Glomerular visceral epithelial cell (primary cell): Measurements from ENCODE around the gene C1QTNF12.

Source experiments
- DNase-seq: peaks from one replicate; pipeline ENCODE4 v3.0.0-alpha.2; 2016; ENCODE audit errors: extremely low spot score

C1QTNF12 gene

GRCh38 chr1:1240822-1241587 is 5.5 kb downstream of the C1QTNF12 start:
- no peak for DNase-seq

DNA sequence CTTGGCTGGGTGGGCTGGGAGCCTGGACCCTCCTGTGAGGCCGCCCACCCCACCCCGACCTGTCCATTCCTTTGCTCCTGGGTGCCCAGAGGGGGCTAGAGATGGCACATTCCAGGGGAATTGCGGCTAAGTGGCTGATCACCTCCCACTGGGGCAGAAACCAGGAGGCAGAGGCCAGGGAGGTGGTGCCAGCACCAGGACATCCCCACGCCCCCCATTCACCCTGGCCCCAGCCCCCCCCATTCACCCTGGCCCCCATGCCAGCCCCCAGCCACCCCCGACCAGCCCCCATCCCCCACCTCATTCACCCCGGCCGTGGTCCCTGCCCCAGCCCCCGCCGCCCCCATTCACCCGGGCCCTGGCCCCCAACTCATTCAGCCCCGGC is 6.2 kb downstream of the C1QTNF12 start:
- no peak for DNase-seq

GRCh38 chr1:1239614-1240347 is 6.7 kb downstream of the C1QTNF12 start:
- no peak for DNase-seq

GRCh38 chr1:1239227-1239613 is 7.3 kb downstream of the C1QTNF12 start:
- no peak for DNase-seq

GRCh38 chr1:1238702-1239178 is 7.8 kb downstream of the C1QTNF12 start:
- DNase-seq, result no peak

DNA sequence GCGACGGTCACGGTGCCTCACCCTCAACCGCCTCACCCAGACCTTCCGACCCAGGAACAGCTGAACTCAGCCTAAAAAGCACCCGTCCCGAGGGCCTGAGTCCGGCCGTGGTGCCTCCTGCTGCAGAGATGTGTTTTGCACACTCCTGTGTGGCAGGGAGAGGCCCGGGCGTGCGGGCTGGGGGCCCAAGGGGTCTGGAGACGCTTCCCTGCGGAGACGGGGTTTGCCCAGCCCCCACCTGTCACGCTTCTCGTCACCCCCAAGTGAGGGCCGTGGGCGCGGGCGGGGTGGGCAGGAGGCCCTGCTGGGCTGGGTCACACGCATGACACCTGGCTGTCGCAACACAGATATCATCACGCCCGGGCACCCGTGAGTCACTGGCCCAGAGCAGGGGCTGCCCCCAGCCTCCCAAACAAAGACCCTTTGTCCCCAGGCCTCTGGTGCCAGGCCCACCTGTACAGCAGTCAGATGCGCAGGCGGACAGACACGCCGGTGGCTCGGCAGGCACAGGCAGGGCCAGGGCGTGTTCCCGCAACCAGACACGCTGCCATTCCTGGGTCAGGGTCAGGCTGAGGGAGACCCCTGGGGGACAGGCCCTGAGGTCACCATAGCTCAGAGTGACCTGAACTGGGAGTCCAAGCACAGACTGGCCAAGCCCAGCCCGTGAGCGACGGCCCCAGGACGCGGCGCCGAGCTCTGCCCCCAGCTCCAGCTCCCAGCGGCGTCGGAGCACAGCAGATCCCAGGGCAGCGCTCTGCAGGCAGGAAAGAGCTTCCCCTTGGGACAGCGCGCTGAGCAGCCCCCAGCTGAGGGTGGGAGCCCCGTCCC is 8.4 kb downstream of the C1QTNF12 start:
- DNase-seq, result no peak

GRCh38 chr1:1236945-1237873 is 9.3 kb downstream of the C1QTNF12 start:
- no peak for DNase-seq

DNA sequence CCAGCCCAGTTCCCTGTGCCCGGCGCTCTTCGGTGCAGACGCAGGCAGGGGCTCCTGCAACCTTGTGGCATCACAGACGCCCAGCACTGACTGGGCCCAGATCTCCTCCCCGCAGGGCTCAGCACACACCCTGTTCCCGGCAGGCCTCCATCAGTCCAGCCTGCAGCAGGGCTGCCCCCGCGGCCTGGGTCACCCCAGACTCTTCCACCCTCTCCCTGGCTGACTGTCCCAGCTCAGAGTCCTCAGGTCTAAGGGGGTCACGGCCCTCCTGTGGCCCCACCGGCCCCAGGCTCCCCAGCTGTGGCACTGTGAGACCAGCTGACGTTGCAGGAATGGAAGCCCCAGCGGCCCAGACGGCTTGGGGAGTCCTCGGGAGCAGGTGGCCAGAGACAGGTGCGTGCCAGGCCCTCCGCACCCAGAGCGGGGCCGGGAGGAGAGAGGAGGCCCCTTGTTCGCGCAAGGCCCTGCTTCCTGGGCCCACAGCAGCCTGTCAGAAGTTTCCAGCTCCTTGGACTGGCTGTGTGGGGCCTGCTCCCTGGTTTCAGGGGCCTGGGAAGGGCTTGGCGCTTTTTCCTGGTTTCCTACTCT is 10.3 kb downstream of the C1QTNF12 start:
- DNase-seq, result no peak

DNA sequence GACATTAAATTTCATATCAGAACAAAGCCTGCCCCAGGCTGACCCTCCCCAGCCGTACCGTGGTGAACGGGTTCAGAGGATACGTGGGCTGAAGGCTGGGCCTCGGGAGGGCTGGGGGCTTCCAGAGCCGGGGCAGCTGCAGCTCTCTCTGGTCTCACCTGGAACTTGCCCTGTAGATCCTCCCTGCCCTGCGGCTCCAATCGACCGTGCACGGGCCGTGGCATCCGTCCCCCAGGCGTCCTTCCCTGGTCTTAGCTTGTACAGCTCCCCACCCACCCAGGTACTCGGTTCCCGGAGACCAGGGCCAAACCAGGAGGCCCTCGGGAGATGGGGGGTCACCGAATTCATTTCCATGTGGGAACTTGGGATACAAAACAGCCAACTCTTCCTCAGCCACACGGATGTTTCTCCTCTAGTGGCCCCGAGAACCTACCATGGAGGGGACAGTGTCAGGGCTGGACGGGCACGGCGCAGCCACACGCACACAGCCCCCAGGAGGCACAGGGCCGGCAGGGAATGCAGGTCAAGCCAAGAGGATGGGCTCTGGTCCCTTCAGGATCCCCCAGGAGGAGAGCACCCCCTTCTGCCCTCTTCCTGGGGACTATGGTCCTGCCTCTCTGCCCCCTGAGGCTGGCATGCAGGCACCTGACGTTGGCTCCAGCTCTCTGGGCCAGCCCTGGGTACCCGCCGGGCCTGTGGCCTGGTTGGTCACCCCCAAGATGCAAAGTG is 11.3 kb downstream of the C1QTNF12 start:
- DNase-seq, result no peak

DNA sequence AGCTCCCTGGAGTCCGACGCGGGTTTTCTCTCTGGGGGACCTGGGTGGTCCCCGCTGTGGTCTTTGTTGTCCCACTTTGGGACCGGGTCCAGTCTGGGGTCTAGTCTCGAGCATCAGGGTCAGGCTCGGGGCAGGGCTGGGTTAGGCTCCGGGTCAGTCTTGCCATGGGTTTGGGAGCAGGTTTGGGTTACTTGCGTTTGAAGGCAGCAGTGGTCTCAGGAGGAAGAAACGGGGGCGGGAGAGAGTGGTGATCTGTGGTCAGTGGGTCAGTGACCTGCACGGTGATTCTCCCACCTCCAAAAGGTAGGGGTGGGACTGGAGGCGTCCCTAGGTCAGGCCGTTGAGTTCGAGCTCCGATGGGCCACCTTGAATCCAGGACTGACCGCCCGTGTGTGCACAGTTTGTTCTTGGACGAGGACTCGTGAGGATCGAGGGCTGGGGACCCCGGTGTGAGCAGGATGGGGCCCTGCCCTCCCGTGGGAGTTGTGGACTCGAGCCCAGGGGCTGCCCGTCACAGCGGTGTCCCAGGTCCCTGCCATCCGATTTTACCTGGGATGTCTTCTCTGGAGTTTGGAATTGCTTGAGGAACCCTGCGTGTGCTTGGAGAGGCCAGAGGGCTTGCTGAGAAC is 12.2 kb downstream of the C1QTNF12 start:
- no peak for DNase-seq

GRCh38 chr1:1233567-1233892 is 13.0 kb downstream of the C1QTNF12 start:
- DNase-seq, result no peak

- no peak for DNase-seq
Measured at GRCh38 chr1:1232796-1233566, 13.5 kb downstream of the C1QTNF12 start.

DNA sequence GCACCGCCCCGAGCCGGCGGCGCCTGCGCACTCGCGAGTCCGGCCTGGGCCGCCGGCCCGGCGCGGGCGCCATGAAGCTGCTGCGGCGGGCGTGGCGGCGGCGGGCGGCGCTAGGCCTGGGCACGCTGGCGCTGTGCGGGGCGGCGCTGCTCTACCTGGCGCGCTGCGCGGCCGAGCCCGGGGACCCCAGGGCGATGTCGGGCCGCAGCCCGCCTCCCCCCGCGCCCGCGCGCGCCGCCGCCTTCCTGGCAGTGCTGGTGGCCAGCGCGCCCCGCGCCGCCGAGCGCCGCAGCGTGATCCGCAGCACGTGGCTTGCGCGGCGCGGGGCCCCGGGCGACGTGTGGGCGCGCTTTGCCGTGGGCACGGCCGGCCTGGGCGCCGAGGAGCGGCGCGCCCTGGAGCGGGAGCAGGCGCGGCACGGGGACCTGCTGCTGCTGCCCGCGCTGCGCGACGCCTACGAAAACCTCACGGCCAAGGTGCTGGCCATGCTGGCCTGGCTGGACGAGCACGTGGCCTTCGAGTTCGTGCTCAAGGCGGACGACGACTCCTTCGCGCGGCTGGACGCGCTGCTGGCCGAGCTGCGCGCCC is 14.2 kb downstream of the C1QTNF12 start, which contains the start of gene B3GALT6:
Gene B3GALT6 (plus strand): TSS at position 30 of the 588 bp plus-strand sequence. CDS start 42 bp downstream, at position 72.
- DNase-seq, result no peak

DNA sequence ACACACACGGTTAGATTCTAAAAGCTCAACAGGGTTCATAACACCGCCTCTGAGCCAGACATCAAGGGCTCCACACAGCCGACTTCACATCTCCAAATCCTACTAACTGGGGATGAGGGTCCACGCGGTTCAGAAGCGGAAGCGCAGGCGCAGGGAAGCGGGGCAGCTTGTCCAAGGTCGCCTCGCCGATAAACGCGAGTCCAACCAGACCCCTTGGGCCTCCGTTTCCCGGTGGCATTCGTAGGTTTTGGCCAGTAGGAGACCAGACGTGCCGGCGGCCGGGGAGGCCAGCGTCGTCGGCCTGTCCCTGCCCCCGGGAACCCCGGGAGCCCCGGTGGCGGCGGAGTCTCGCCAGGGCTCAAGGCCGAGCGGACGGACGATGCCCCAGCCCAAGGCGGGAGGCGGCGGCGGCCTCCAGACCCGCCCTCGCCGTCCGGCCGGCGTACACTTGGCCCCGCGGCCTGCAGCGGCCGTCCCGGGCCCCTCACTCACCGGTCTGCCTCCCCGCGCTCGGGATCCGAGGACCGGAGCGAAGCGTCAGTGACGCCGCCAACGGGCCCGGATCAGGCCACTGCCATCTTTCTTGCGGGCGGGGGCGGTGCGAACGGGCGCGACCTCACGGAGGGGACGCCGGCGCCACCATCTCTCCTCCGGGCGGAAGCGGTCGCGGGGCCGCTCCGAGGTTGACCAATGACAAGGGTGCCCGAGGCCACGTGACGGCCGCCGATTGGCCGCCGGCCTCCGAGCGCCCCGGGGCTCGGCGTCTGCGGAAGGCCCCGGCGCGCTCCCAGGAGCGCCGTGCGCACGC is 14.9 kb downstream of the C1QTNF12 start, which contains the start of gene SDF4:
Gene SDF4 (minus strand): TSS at position 602 of the 808 bp plus-strand sequence. CDS start 3,229 bp downstream, outside the sequence.
- DNase-seq, result peak; percentile 97

- DNase-seq, result peak; percentile 72
Measured at GRCh38 chr1:1230656-1231399, 15.7 kb downstream of the C1QTNF12 start.

- DNase-seq, result no peak
Measured at GRCh38 chr1:1229770-1230169, 16.8 kb downstream of the C1QTNF12 start.
